HFF-Myc (cell line): ENCODE data around the gene ESR2.
"Not testable (repeated sequence)": the region's sequence is repeated elsewhere in the genome, so short reads cannot be mapped to it uniquely, and the experiment has no call there.

Experiments used
- DNase-seq: peaks from one replicate; pipeline ENCODE4 v3.0.0-alpha.2; 2011; ENCODE audit warnings: low read depth; ENCODE audit errors: extremely low read depth
- H3K4me3 ChIP-seq: replicated peaks from 2 replicates; pipeline ENCODE4 v1.5.1; 2011; ENCODE audit warnings: low read depth, mild to moderate bottlenecking, control low read depth, low read length
- CTCF ChIP-seq: IDR thresholded peaks from 2 replicates; pipeline ENCODE4 v1.5.1; 2012; ENCODE audit warnings: mild to moderate bottlenecking, low read depth, low read length, control low read depth; ENCODE audit errors: missing control alignments

ESR2 gene

GRCh38 chr14:64217834-64218233, 76.3 kb downstream of the ESR2 start:
- no peak for DNase-seq
- TF ChIP-seq CTCF = no peak
- H3K4me3 ChIP-seq = no peak overlapping the region

- no peak for TF ChIP-seq CTCF
- no peak overlapping the region for H3K4me3 ChIP-seq
- no peak for DNase-seq
These were observed 76.9 kb downstream of the ESR2 start for GRCh38 chr14:64217308-64217707.

- DNase-seq = no peak
- TF ChIP-seq CTCF = no peak
- no peak overlapping the region for H3K4me3 ChIP-seq
These were observed 78.2 kb downstream of the ESR2 start for GRCh38 chr14:64215978-64216377.

- H3K4me3 ChIP-seq = no peak overlapping the region
- TF ChIP-seq CTCF = no peak
These were observed 78.9 kb downstream of the ESR2 start for GRCh38 chr14:64215274-64215673.

GRCh38 chr14:64213853-64214570, 80.2 kb downstream of the ESR2 start:
- DNase-seq = no peak
- H3K4me3 ChIP-seq = no peak overlapping the region
- TF ChIP-seq CTCF = no peak

More at GRCh38 chr14:64215274-64215673, 78.9 kb downstream of the ESR2 start:
- DNase-seq = no peak

GRCh38 chr14:64213086-64213485, 81.1 kb downstream of the ESR2 start:
- TF ChIP-seq CTCF = no peak
- H3K4me3 ChIP-seq = no peak overlapping the region
- DNase-seq = no peak

- no peak overlapping the region for H3K4me3 ChIP-seq
- DNase-seq = no peak
- TF ChIP-seq CTCF = no peak
These were observed 81.5 kb downstream of the ESR2 start for GRCh38 chr14:64212666-64213065.

- H3K4me3 ChIP-seq, DNase-seq: not testable (repeated sequence)
These were observed 83.3 kb downstream of the ESR2 start for GRCh38 chr14:64210912-64211311.
